ENCODE data around the gene OPRM1.
"Not testable (repeated sequence)": the region's sequence is repeated elsewhere in the genome, so short reads cannot be mapped to it uniquely, and the experiment has no call there.

OPRM1 gene

DNA sequence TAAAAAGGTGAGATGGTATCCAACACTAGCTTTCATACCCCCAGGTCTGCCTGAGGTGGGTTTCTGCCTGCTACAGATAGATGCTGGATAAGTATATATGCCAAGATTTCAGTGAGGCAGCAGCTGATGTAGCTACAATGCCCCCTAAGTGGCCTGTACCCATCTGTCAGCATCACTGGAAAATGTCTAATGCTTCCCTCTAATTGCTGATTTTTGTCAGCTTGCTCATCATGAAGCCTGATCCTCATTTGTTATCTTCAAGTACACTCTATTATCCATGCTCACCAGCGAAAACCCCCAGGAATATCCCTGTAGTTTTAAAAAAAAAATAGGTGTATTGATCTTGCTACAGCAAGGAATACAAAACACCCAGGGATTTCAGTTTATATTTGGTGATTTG is 32.2 kb downstream of the OPRM1 start:
- DNase-seq (ENCODE audit: low read depth) = no peak
- H3K4me3 ChIP-seq (ENCODE audit: low read depth, low read length) = no peak overlapping the region
- TF ChIP-seq, protein P1, sequence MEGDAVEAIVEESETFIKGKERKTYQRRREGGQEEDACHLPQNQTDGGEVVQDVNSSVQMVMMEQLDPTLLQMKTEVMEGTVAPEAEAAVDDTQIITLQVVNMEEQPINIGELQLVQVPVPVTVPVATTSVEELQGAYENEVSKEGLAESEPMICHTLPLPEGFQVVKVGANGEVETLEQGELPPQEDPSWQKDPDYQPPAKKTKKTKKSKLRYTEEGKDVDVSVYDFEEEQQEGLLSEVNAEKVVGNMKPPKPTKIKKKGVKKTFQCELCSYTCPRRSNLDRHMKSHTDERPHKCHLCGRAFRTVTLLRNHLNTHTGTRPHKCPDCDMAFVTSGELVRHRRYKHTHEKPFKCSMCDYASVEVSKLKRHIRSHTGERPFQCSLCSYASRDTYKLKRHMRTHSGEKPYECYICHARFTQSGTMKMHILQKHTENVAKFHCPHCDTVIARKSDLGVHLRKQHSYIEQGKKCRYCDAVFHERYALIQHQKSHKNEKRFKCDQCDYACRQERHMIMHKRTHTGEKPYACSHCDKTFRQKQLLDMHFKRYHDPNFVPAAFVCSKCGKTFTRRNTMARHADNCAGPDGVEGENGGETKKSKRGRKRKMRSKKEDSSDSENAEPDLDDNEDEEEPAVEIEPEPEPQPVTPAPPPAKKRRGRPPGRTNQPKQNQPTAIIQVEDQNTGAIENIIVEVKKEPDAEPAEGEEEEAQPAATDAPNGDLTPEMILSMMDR (IDR thresholded peaks at IDR 0.05; ENCODE audit: control insufficient read depth, extremely low read depth, insufficient read depth) = no peak

DNA sequence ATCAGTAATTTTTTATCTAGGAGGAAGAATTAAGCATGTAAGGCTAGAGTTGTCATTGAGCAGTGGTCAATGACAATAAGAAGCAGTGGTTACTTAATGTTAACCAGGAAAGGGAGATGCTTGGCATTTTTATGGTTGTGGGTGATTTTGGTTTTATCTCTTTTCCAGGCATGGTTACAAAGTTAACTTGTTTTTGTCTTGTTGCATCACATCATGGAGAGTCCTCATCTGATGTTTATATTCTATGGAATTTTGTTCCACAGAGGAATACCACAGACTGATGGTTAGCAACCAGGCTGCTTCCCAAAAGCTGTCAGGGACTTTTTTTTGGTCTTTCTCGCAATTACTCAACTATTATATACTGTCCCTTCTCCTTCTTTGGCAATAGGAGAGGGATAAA is 32.7 kb downstream of the OPRM1 start:
- H3K4me3 ChIP-seq (ENCODE audit: low read depth, low read length) = no peak overlapping the region
- TF ChIP-seq, protein P1 (IDR thresholded peaks at IDR 0.05; ENCODE audit: control insufficient read depth, extremely low read depth, insufficient read depth) = no peak
- DNase-seq (ENCODE audit: low read depth) = no peak

DNA sequence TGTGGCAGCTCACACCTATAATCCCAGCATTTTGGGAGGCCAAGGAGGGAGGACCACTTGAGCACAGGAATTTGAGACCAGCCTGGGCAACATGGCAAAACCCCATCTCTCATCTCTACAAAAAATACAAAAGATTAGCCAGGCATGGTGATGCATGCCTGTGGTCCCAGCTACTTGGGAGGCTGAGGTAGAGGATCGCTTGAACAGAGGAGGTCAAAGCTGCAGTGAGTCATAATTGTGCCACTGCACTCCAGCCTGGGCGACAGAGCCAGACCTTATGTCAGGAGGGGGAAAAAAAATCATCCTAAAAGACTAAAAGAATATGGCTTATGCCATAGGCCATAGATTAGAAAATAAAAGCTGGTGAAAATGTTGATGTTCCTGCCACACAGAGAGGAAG is 39.6 kb downstream of the OPRM1 start:
- not testable (repeated sequence) for DNase-seq (ENCODE audit: low read depth); H3K4me3 ChIP-seq (ENCODE audit: low read depth, low read length)

DNA sequence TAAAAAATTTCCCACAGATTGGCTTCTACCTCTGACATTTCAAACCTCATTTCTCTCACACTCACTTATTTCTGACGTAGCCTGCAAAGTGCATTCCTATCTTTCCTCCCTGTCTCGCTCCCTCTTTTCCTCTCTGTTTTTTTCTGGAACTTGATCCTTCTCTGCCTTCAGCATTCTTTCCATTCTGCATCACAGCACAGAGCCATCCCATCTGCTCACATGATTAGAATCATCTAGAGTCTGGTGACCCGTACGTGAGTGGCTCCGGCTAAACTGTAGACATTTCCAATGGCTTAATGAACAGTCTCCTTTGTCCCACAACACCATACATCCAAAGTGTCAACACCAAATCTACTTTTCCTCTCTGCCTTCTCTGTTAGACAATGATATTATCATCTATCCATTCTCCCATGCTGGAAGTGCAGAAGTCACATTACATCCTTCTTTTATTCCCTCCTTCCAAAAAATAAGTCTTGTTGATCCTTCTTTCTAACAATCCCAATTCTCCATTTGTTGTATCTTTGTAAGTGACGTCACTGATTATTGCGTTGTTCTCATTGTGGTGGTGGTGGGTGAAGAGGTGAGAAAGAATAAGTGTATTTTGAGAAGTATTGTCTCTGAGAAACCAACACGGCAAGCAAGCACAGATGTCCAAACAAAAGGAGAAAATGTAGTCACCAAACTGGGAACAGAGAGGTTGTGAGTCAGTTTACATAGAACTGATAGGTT is 41.6 kb downstream of the OPRM1 start:
- no peak for DNase-seq (ENCODE audit: low read depth)
- no peak overlapping the region for H3K4me3 ChIP-seq (ENCODE audit: low read depth, low read length)

DNA sequence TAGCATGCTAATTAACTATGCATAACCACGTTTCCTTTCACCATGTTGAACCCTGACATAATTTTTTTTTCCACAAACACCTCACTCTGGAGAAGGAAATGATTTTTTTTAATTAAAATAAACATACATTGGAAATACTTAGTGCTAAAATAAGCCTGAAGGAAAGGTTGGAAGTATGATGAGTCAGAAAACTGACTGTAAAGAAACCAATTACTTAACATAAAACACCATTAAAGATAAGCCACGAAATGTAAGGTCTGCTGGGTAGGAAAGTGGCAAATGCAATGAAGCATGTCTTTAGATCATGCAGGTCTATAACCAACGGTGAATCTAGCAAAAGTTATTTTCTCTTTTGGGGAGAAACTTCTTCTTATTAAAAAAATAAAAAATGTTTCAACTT is 47.5 kb downstream of the OPRM1 start:
- H3K4me3 ChIP-seq (ENCODE audit: low read depth, low read length) = no peak overlapping the region
- DNase-seq (ENCODE audit: low read depth) = no peak
- TF ChIP-seq, protein P1 (IDR thresholded peaks at IDR 0.05; ENCODE audit: control insufficient read depth, extremely low read depth, insufficient read depth) = no peak

More for the DNA sequence above, 41.6 kb downstream of the OPRM1 start:
- TF ChIP-seq, protein P1 (IDR thresholded peaks at IDR 0.05; ENCODE audit: control insufficient read depth, extremely low read depth, insufficient read depth) = no peak

DNA sequence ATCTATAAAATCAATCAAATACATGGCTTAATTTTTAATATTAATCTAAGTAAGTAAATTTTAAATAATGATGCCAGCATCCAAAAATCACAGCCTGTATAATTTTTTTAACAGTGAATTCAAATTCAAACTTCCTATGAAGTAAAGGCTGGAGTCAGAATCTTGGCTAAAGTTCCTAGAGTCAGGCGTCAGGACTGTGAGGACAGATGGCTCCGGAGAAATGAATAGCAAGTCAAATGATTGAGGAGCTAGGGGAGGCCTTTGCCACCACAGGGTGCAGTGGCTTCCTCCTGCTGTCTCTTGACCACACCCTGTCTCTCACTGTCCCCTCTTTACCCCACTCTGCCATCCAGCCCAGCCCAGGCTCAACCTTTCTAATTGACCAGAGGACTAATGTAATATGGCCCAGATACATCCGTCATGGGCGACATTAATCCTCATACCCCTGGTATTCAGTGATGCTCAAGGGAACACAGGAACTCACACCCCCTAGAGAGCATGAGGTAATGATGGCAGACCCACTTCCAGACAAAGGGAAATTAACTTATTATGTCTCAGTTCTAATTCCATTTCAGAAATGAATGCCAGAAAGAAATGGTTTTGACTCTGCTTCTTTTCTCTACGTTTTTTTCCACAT is 53.4 kb downstream of the OPRM1 start:
- no peak overlapping the region for H3K4me3 ChIP-seq (ENCODE audit: low read depth, low read length)
- TF ChIP-seq, protein P1 (IDR thresholded peaks at IDR 0.05; ENCODE audit: control insufficient read depth, extremely low read depth, insufficient read depth) = no peak
- no peak for DNase-seq (ENCODE audit: low read depth)

DNA sequence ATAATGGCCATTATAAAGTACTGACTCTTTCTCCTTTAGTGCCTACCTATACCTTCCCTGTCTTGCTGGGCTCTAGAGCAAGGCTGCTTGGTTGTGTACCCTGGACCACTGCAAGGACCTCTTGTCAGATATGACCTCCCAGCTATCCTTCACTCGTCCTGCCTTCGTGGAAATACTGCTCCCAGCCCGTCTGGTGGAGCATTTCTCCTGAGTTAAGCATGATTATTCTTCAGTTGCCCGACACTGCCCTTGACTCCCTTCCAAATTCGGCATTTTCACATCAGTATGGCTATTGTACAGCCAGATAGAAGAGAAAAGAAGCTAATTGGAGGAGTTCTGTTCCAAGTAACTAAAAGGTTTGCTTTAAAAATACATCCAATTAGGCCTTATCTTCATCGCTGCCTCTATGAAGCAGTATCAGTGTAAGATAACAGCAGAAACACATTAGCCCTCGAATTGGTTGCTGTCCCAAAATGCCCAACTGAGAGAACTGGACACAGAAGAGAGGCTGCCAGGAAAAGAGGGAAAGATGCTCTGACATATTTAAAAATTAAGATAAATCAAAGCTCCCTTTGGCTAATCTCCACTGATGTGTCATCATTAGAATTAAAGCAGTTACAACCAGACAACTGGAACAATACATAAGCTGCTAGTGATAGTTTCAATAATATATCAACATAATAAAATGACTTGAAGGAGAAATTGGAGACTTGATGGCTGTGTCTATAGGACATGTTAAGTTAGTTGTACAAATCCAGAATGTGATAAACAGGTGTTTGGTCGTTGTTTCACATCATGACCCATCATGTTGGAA is 54.4 kb downstream of the OPRM1 start:
- H3K4me3 ChIP-seq (ENCODE audit: low read depth, low read length) = no peak overlapping the region
- DNase-seq (ENCODE audit: low read depth) = no peak
- TF ChIP-seq, protein P1 (IDR thresholded peaks at IDR 0.05; ENCODE audit: control insufficient read depth, extremely low read depth, insufficient read depth) = no peak

All from LNCaP clone FGC (cell line).